IPS-11a (cell line): ENCODE data around the gene KCNQ1.

Experiments
- H3K4me3 ChIP-seq: one replicate; pipeline ENCODE4 v1.5.1; 2013; ENCODE audit warnings: low read depth, low read length, control low read depth

The KCNQ1 gene

GRCh38 chr11:2459016-2459725 lies 14.4 kb downstream of the KCNQ1 start:
- H3K4me3 ChIP-seq, result no peak overlapping the region

GRCh38 chr11:2459796-2460531 lies 15.2 kb downstream of the KCNQ1 start:
- no peak overlapping the region for H3K4me3 ChIP-seq

GRCh38 chr11:2460540-2461252 lies 15.9 kb downstream of the KCNQ1 start:
- H3K4me3 ChIP-seq, result no peak overlapping the region

- H3K4me3 ChIP-seq, result no peak overlapping the region
Observed at GRCh38 chr11:2461253-2461955, 16.6 kb downstream of the KCNQ1 start.

GRCh38 chr11:2461956-2462542 lies 17.2 kb downstream of the KCNQ1 start:
- H3K4me3 ChIP-seq, result no peak overlapping the region

- H3K4me3 ChIP-seq, result no peak overlapping the region
Observed at GRCh38 chr11:2462543-2462985, 17.8 kb downstream of the KCNQ1 start.

- no peak overlapping the region for H3K4me3 ChIP-seq
Observed at GRCh38 chr11:2462986-2463765, 18.4 kb downstream of the KCNQ1 start.

GRCh38 chr11:2463766-2464277 lies 19.0 kb downstream of the KCNQ1 start:
- H3K4me3 ChIP-seq, result no peak overlapping the region

GRCh38 chr11:2464451-2465165 lies 19.8 kb downstream of the KCNQ1 start:
- H3K4me3 ChIP-seq, result no peak overlapping the region

GRCh38 chr11:2465202-2466068 lies 20.6 kb downstream of the KCNQ1 start:
- no peak overlapping the region for H3K4me3 ChIP-seq

- no peak overlapping the region for H3K4me3 ChIP-seq
Observed at GRCh38 chr11:2466069-2466801, 21.4 kb downstream of the KCNQ1 start.

- no peak overlapping the region for H3K4me3 ChIP-seq
Observed at GRCh38 chr11:2466869-2467694, 22.3 kb downstream of the KCNQ1 start.

- H3K4me3 ChIP-seq, result no peak overlapping the region
Observed at GRCh38 chr11:2467695-2468055, 22.9 kb downstream of the KCNQ1 start.

- H3K4me3 ChIP-seq, result no peak overlapping the region
Observed at GRCh38 chr11:2468363-2469235, 23.8 kb downstream of the KCNQ1 start.

GRCh38 chr11:2470495-2470894 lies 25.7 kb downstream of the KCNQ1 start:
- no peak overlapping the region for H3K4me3 ChIP-seq
